ENCODE data around the gene MACROD2.

Gene MACROD2

GRCh38 chr20:16064989-16065707, 2069.8 kb downstream of the MACROD2 start:
- H2AFZ ChIP-seq = no peak overlapping the region
- H3K4me1 ChIP-seq = no peaks in the 10 kb centered on the region
- no peak overlapping the region for H3K27ac ChIP-seq
- H3K9ac ChIP-seq = no peak overlapping the region
- H3K9me3 ChIP-seq (ENCODE audit: control insufficient read depth, low read length) = no peaks in the 10 kb centered on the region
- TF ChIP-seq CTCF (IDR thresholded peaks at IDR 0.05) = no peak
- H3K36me3 ChIP-seq (ENCODE audit: control insufficient read depth, insufficient read depth, low read length) = no peaks in the 10 kb centered on the region
- H3K27me3 ChIP-seq (ENCODE audit: control insufficient read depth, insufficient read depth, low read length) = no peaks in the 10 kb centered on the region
- H3K4me3 ChIP-seq (ENCODE audit: low read depth, low read length) = no peak overlapping the region
- no peaks in the 10 kb centered on the region for H3K79me2 ChIP-seq
- H3K4me2 ChIP-seq (ENCODE audit: low read length) = no peak overlapping the region

GRCh38 chr20:16066571-16066970, 2071.3 kb downstream of the MACROD2 start:
- Histone ChIP-seq H3K27ac (no peak overlapping the region), H3K79me2 (no peaks in the 10 kb centered on the region), H3K4me2 (ENCODE audit: low read length) (no peak overlapping the region), H3K36me3 (ENCODE audit: control insufficient read depth, insufficient read depth, low read length) (no peaks in the 10 kb centered on the region), H3K9me3 (ENCODE audit: control insufficient read depth, low read length) (no peaks in the 10 kb centered on the region), H3K4me1 (no peaks in the 10 kb centered on the region), H3K4me3 (ENCODE audit: low read depth, low read length) (no peak overlapping the region), H2AFZ (no peak overlapping the region), H3K9ac (no peak overlapping the region), H3K27me3 (ENCODE audit: control insufficient read depth, insufficient read depth, low read length) (no peaks in the 10 kb centered on the region)
- no peak for TF ChIP-seq CTCF (IDR thresholded peaks at IDR 0.05)

GRCh38 chr20:16069389-16070010, 2074.2 kb downstream of the MACROD2 start:
- H2AFZ ChIP-seq = no peak overlapping the region
- no peak overlapping the region for H3K9ac ChIP-seq
- H3K36me3 ChIP-seq (ENCODE audit: control insufficient read depth, insufficient read depth, low read length) = no peaks in the 10 kb centered on the region
- TF ChIP-seq CTCF (IDR thresholded peaks at IDR 0.05) = no peak
- no peak overlapping the region for H3K27ac ChIP-seq
- H3K27me3 ChIP-seq (ENCODE audit: control insufficient read depth, insufficient read depth, low read length) = no peaks in the 10 kb centered on the region
- no peaks in the 10 kb centered on the region for H3K4me1 ChIP-seq
- H3K79me2 ChIP-seq = no peaks in the 10 kb centered on the region
- no peak overlapping the region for H3K4me2 ChIP-seq (ENCODE audit: low read length)
- no peaks in the 10 kb centered on the region for H3K9me3 ChIP-seq (ENCODE audit: control insufficient read depth, low read length)
- no peak overlapping the region for H3K4me3 ChIP-seq (ENCODE audit: low read depth, low read length)

GRCh38 chr20:16072220-16072619, 2076.9 kb downstream of the MACROD2 start:
- Histone ChIP-seq H3K79me2 (no peaks in the 10 kb centered on the region), H3K27me3 (ENCODE audit: control insufficient read depth, insufficient read depth, low read length) (no peaks in the 10 kb centered on the region), H3K4me1 (no peaks in the 10 kb centered on the region), H3K4me3 (ENCODE audit: low read depth, low read length) (no peak overlapping the region), H3K36me3 (ENCODE audit: control insufficient read depth, insufficient read depth, low read length) (no peaks in the 10 kb centered on the region), H3K4me2 (ENCODE audit: low read length) (no peak overlapping the region), H3K9me3 (ENCODE audit: control insufficient read depth, low read length) (no peaks in the 10 kb centered on the region), H2AFZ (no peak overlapping the region), H3K9ac (no peak overlapping the region), H3K27ac (no peak overlapping the region)
- TF ChIP-seq CTCF (IDR thresholded peaks at IDR 0.05) = no peak

Measured in parathyroid adenoma (tissue), 2 donors.